Measurements from ENCODE around the gene GALNT17. TPM values are rescaled to one million over a fixed set of nuclear protein-coding genes. Genes with fewer than 3 reads are reported as not detected.

Gene GALNT17
- polyA plus RNA-seq, 1 donor from 2014 or later, result 15.7 TPM

DNA sequence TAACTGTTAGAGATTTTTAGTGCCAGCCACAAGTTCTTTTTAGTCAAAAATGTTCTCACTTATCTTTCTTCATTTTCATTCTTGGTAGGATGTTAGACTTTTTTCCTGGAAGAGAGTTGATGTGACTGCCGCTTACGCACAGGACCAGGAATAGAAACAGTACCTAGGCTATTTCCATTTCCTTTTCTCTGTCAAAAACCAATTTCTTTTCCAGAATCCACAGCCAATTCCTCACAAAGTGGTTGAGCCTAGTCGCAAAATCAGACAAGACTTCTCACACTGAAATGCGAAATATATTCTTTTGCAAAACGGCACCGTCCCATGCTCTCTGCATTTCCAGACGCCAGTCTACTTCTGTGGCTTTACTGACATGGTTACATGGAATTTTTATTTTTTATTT is 394.2 kb downstream of the GALNT17 start:
- H3K4me3 ChIP-seq (ENCODE audit: low read length), result no peak overlapping the region
- H3K9ac ChIP-seq (ENCODE audit: low read length), result no peak overlapping the region
- H4K20me1 ChIP-seq (ENCODE audit: insufficient read depth), result no peaks in the 10 kb centered on the region
- no peak overlapping the region for H3K27ac ChIP-seq (ENCODE audit: low read length)
- no peaks in the 10 kb centered on the region for H3K79me2 ChIP-seq (replicated peaks; ENCODE audit: insufficient read depth, low read length)
- no peaks in the 10 kb centered on the region for H3K9me2 ChIP-seq (ENCODE audit: insufficient read depth, low read length)
- no peaks in the 10 kb centered on the region for H3K9me3 ChIP-seq (ENCODE audit: low read length)
- no peaks in the 10 kb centered on the region for H3K27me3 ChIP-seq (ENCODE audit: insufficient read depth, low read depth, low read length)
- TF ChIP-seq SMC3 (conservative IDR thresholded peaks at IDR 0.05; ENCODE audit: poor library complexity), result no peak
- no peak for TF ChIP-seq TAF1 (IDR thresholded peaks at IDR 0.05; ENCODE audit: low read depth)
- no peak for TF ChIP-seq RAD21 (conservative IDR thresholded peaks at IDR 0.05)
- no peak for TF ChIP-seq EZH2 (IDR thresholded peaks at IDR 0.05; ENCODE audit: borderline replicate concordance, insufficient read depth, low read length, poor library complexity, severe bottlenecking)
- TF ChIP-seq POLR2AphosphoS5 (IDR thresholded peaks at IDR 0.05), result no peak
- TF ChIP-seq EP300 (conservative IDR thresholded peaks at IDR 0.05; ENCODE audit: poor library complexity, severe bottlenecking), result no peak
- TF ChIP-seq, protein P1, sequence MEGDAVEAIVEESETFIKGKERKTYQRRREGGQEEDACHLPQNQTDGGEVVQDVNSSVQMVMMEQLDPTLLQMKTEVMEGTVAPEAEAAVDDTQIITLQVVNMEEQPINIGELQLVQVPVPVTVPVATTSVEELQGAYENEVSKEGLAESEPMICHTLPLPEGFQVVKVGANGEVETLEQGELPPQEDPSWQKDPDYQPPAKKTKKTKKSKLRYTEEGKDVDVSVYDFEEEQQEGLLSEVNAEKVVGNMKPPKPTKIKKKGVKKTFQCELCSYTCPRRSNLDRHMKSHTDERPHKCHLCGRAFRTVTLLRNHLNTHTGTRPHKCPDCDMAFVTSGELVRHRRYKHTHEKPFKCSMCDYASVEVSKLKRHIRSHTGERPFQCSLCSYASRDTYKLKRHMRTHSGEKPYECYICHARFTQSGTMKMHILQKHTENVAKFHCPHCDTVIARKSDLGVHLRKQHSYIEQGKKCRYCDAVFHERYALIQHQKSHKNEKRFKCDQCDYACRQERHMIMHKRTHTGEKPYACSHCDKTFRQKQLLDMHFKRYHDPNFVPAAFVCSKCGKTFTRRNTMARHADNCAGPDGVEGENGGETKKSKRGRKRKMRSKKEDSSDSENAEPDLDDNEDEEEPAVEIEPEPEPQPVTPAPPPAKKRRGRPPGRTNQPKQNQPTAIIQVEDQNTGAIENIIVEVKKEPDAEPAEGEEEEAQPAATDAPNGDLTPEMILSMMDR (IDR thresholded peaks at IDR 0.05; ENCODE audit: poor library complexity, severe bottlenecking), result no peak
- TF ChIP-seq, protein P2, sequence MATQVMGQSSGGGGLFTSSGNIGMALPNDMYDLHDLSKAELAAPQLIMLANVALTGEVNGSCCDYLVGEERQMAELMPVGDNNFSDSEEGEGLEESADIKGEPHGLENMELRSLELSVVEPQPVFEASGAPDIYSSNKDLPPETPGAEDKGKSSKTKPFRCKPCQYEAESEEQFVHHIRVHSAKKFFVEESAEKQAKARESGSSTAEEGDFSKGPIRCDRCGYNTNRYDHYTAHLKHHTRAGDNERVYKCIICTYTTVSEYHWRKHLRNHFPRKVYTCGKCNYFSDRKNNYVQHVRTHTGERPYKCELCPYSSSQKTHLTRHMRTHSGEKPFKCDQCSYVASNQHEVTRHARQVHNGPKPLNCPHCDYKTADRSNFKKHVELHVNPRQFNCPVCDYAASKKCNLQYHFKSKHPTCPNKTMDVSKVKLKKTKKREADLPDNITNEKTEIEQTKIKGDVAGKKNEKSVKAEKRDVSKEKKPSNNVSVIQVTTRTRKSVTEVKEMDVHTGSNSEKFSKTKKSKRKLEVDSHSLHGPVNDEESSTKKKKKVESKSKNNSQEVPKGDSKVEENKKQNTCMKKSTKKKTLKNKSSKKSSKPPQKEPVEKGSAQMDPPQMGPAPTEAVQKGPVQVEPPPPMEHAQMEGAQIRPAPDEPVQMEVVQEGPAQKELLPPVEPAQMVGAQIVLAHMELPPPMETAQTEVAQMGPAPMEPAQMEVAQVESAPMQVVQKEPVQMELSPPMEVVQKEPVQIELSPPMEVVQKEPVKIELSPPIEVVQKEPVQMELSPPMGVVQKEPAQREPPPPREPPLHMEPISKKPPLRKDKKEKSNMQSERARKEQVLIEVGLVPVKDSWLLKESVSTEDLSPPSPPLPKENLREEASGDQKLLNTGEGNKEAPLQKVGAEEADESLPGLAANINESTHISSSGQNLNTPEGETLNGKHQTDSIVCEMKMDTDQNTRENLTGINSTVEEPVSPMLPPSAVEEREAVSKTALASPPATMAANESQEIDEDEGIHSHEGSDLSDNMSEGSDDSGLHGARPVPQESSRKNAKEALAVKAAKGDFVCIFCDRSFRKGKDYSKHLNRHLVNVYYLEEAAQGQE (IDR thresholded peaks at IDR 0.05; ENCODE audit: borderline replicate concordance), result no peak
- no peak for TF ChIP-seq MXI1 (conservative IDR thresholded peaks at IDR 0.05; ENCODE audit: poor library complexity, severe bottlenecking)
- no peaks in the 10 kb centered on the region for H3F3A ChIP-seq (ENCODE audit: insufficient read depth, low read length, poor library complexity, severe bottlenecking)
- no peak overlapping the region for H3K4me2 ChIP-seq (ENCODE audit: low read length)
- no peak overlapping the region for H2AFZ ChIP-seq (ENCODE audit: low read depth, low read length)
- no peaks in the 10 kb centered on the region for H3K36me3 ChIP-seq (ENCODE audit: insufficient read depth, low read length)

GRCh38 chr7:71527213-71527612 is 395.3 kb downstream of the GALNT17 start:
- no peak overlapping the region for H3K27ac ChIP-seq (ENCODE audit: low read length)
- no peaks in the 10 kb centered on the region for H3F3A ChIP-seq (ENCODE audit: insufficient read depth, low read length, poor library complexity, severe bottlenecking)
- H4K20me1 ChIP-seq (ENCODE audit: insufficient read depth), result no peaks in the 10 kb centered on the region
- H3K9me2 ChIP-seq (ENCODE audit: insufficient read depth, low read length), result no peaks in the 10 kb centered on the region
- no peak overlapping the region for H3K4me2 ChIP-seq (ENCODE audit: low read length)
- TF ChIP-seq, protein P2 (IDR thresholded peaks at IDR 0.05; ENCODE audit: borderline replicate concordance), result no peak
- TF ChIP-seq EP300 (conservative IDR thresholded peaks at IDR 0.05; ENCODE audit: poor library complexity, severe bottlenecking), result no peak
- no peak for TF ChIP-seq TAF1 (IDR thresholded peaks at IDR 0.05; ENCODE audit: low read depth)
- TF ChIP-seq MXI1 (conservative IDR thresholded peaks at IDR 0.05; ENCODE audit: poor library complexity, severe bottlenecking), result no peak
- TF ChIP-seq, protein P1 (IDR thresholded peaks at IDR 0.05; ENCODE audit: poor library complexity, severe bottlenecking), result no peak
- TF ChIP-seq RAD21 (conservative IDR thresholded peaks at IDR 0.05), result no peak
- TF ChIP-seq POLR2AphosphoS5 (IDR thresholded peaks at IDR 0.05), result no peak
- no peak for TF ChIP-seq SMC3 (conservative IDR thresholded peaks at IDR 0.05; ENCODE audit: poor library complexity)
- TF ChIP-seq EZH2 (IDR thresholded peaks at IDR 0.05; ENCODE audit: borderline replicate concordance, insufficient read depth, low read length, poor library complexity, severe bottlenecking), result no peak
- H3K9me3 ChIP-seq (ENCODE audit: low read length), result no peaks in the 10 kb centered on the region
- H3K4me3 ChIP-seq (ENCODE audit: low read length), result no peak overlapping the region
- no peaks in the 10 kb centered on the region for H3K36me3 ChIP-seq (ENCODE audit: insufficient read depth, low read length)
- H3K9ac ChIP-seq (ENCODE audit: low read length), result no peak overlapping the region
- no peak overlapping the region for H2AFZ ChIP-seq (ENCODE audit: low read depth, low read length)
- H3K79me2 ChIP-seq (replicated peaks; ENCODE audit: insufficient read depth, low read length), result no peaks in the 10 kb centered on the region
- no peaks in the 10 kb centered on the region for H3K27me3 ChIP-seq (ENCODE audit: insufficient read depth, low read depth, low read length)

All from neural cell (in vitro differentiated cells).